Smooth muscle cell (in vitro differentiated cells): ENCODE results near the gene SCN4B. TPM values are rescaled to one million over a fixed set of nuclear protein-coding genes. Genes with fewer than 3 reads are reported as not detected.

Experiments used
- DNase-seq: peaks from one replicate; lab custom pipeline; 2025; ENCODE audit not compliant: unreplicated experiment; lab: John Stamatoyannopoulos, UW
- H2AFZ ChIP-seq: fragments of 200-600 bp; sonication (generic); 2 replicates; pipeline ENCODE4 v1.6.0; 2016; ENCODE audit warnings: antibody characterized with exemption, low read depth, mild to moderate bottlenecking
- H3F3A ChIP-seq: fragments of 200-600 bp; sonication (generic); 2 replicates; pipeline ENCODE4 v1.6.0; 2017; ENCODE audit warnings: antibody characterized with exemption, low read depth
- H3K27ac ChIP-seq: fragments of 200-600 bp; sonication (generic); 2 replicates; pipeline ENCODE4 v1.5.1; 2016; ENCODE audit warnings: low read depth, mild to moderate bottlenecking
- H3K27me3 ChIP-seq: fragments of 200-600 bp; sonication (generic); 2 replicates; pipeline ENCODE4 v1.6.1; 2016; ENCODE audit warnings: low read depth, mild to moderate bottlenecking
- H3K36me3 ChIP-seq: fragments of 200-600 bp; sonication (generic); 2 replicates; pipeline ENCODE4 v1.5.1; 2016; ENCODE audit warnings: low read depth
- H3K4me1 ChIP-seq: fragments of 200-600 bp; sonication (generic); 2 replicates; pipeline ENCODE4 v1.5.1; 2016; ENCODE audit warnings: low read depth
- H3K4me2 ChIP-seq: fragments of 200-600 bp; sonication (generic); 2 replicates; pipeline ENCODE4 v1.6.0; 2016; ENCODE audit warnings: mild to moderate bottlenecking
- H3K4me3 ChIP-seq: fragments of 200-600 bp; sonication (generic); 2 replicates; pipeline ENCODE4 v1.5.1; 2016; ENCODE audit warnings: mild to moderate bottlenecking
- H3K79me2 ChIP-seq: fragments of 200-600 bp; sonication (generic); 2 replicates; pipeline ENCODE4 v1.6.0; 2016; ENCODE audit warnings: low read depth, mild to moderate bottlenecking
- H3K9ac ChIP-seq: fragments of 200-600 bp; sonication (generic); 2 replicates; pipeline ENCODE4 v1.6.0; 2016; ENCODE audit warnings: low read depth
- H3K9me3 ChIP-seq: fragments of 200-600 bp; sonication (generic); replicated peaks from 2 replicates; pipeline ENCODE4 v1.5.1; 2016; ENCODE audit warnings: low read depth
- H4K20me1 ChIP-seq: fragments of 200-600 bp; sonication (generic); 2 replicates; pipeline ENCODE4 v1.6.0; 2016; ENCODE audit warnings: low read depth
- WGBS: methylation state at CpG from one replicate; pipeline ENCODE4 v1.1.7; 2016; ENCODE audit warnings: low lambda C conversion rate; 5-methylcytosine and 5-hydroxymethylcytosine counted together
- polyA plus RNA-seq: library from polyadenylated mRNA; unstranded; fragments of >200 nt; fragmentation: Nextera tagmentation; extraction: Ambion mirVana; gene quantifications from 2 replicates; pipeline ENCODE4 v1.2.1, GENCODE V29; 2016
- total RNA-seq: library from RNA; depleted of rRNA; stranded (reverse); fragments of >200 nt; gene quantifications from 2 replicates; pipeline ENCODE4 v1.2.3, GENCODE V29; 2014
- TF ChIP-seq, protein P1 (sequence below): fragments of 200-600 bp; sonication (generic); IDR thresholded peaks from 2 replicates; pipeline ENCODE4 v1.5.1; 2017; ENCODE audit warnings: borderline replicate concordance, mild to moderate bottlenecking, antibody characterized with exemption; ENCODE audit not compliant: insufficient read depth, poor library complexity, severe bottlenecking

SCN4B gene
- total and polyA plus RNA-seq, 2 experiments from 2014 or later: not detected

DNA sequence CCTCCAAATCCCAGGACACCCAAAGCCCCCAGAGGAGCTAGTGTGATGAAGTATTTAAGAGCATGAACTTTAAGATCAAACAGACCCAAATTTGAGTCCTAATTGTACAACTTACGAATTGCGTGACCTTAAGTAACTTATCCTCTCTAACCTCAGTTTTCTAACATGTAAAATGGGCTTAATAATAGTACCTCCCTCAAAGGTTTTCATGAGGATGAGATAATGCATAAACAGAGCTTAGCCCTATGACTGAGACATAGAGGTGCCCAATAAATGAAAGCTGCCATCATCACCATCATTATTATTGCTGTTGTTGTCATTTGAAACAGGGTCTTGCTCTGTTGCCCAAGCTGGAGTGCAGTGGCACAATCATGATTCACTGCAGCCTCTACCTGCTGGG lies 14.6 kb upstream of the SCN4B start:
- Histone ChIP-seq H3K9ac (no peak overlapping the region), H2AFZ (no peak overlapping the region), H3K79me2 (no peaks in the 10 kb centered on the region), H3K4me3 (no peak overlapping the region), H3F3A (no peaks in the 10 kb centered on the region), H3K4me2 (no peak overlapping the region), H4K20me1 (no peaks in the 10 kb centered on the region), H3K4me1 (no peaks in the 10 kb centered on the region), H3K9me3 (no peaks in the 10 kb centered on the region), H3K27me3 (peaks cover 74% of the 10 kb centered on the region), H3K27ac (no peak overlapping the region), H3K36me3 (no peaks in the 10 kb centered on the region)
- no peak for DNase-seq
- TF ChIP-seq, protein P1, sequence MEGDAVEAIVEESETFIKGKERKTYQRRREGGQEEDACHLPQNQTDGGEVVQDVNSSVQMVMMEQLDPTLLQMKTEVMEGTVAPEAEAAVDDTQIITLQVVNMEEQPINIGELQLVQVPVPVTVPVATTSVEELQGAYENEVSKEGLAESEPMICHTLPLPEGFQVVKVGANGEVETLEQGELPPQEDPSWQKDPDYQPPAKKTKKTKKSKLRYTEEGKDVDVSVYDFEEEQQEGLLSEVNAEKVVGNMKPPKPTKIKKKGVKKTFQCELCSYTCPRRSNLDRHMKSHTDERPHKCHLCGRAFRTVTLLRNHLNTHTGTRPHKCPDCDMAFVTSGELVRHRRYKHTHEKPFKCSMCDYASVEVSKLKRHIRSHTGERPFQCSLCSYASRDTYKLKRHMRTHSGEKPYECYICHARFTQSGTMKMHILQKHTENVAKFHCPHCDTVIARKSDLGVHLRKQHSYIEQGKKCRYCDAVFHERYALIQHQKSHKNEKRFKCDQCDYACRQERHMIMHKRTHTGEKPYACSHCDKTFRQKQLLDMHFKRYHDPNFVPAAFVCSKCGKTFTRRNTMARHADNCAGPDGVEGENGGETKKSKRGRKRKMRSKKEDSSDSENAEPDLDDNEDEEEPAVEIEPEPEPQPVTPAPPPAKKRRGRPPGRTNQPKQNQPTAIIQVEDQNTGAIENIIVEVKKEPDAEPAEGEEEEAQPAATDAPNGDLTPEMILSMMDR: no peak
- 93% methylated on average over 2 of the region's 2 CpGs for WGBS

DNA sequence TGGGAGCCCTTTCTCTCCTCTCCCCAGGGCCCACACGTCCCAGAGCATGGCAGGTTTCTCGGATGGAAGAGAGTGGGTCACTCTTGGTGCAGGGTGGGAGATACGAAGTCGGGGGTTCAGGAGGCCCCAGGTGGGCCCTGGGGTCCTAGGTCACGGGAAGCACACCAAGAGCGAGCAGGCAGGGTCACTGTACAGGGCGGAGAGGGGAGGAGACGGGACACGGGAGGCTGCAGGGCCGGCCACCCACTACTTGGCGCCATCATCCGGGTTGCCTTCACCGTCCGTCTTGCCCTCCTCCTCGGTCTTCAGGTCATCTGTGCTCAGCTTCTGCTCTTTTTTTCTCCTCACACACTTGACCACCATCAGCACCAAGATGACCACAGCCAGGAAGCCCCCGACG lies 14.0 kb upstream of the SCN4B start:
- Histone ChIP-seq H3K27ac (no peak overlapping the region), H2AFZ (no peak overlapping the region), H3F3A (no peaks in the 10 kb centered on the region), H3K79me2 (no peaks in the 10 kb centered on the region), H3K9ac (no peak overlapping the region), H3K4me1 (no peaks in the 10 kb centered on the region), H3K9me3 (no peaks in the 10 kb centered on the region), H4K20me1 (no peaks in the 10 kb centered on the region), H3K4me2 (no peak overlapping the region), H3K36me3 (no peaks in the 10 kb centered on the region), H3K4me3 (no peak overlapping the region), H3K27me3 (peaks cover 79% of the 10 kb centered on the region)
- WGBS: 90% methylated on average over 17 of the region's 17 CpGs
- TF ChIP-seq, protein P1: no peak
- no peak for DNase-seq

DNA sequence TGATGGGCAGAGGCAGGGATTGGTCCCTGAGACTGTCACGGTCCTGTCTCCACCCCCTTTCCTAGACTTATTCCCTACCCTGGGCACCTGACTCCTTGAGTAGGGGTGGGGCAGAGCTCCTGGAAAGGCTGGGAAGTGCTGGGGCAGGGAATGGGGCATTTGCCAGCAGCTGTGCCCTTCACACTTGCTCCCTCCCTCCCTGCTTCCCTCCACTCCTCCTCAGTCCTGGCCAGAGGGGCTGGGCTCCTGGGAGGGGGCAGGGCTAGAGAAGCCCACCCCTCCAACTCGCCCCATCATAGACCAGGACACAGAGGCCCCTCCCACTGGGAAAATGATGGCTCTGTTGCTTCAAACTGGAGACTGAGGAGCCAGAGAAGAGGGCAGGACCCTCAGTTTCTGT lies 12.3 kb upstream of the SCN4B start:
- peaks cover 78% of the 10 kb centered on the region for H3K27me3 ChIP-seq
- H3K27ac ChIP-seq: no peak overlapping the region
- no peaks in the 10 kb centered on the region for H3K36me3 ChIP-seq
- H3K9ac ChIP-seq: no peak overlapping the region
- no peaks in the 10 kb centered on the region for H3F3A ChIP-seq
- TF ChIP-seq, protein P1: no peak
- no peaks in the 10 kb centered on the region for H3K4me1 ChIP-seq
- DNase-seq: no peak
- H4K20me1 ChIP-seq: no peaks in the 10 kb centered on the region
- no peaks in the 10 kb centered on the region for H3K9me3 ChIP-seq
- WGBS: 75% methylated on average over 2 of the region's 2 CpGs
- no peak overlapping the region for H3K4me3 ChIP-seq
- no peak overlapping the region for H2AFZ ChIP-seq
- no peaks in the 10 kb centered on the region for H3K79me2 ChIP-seq
- H3K4me2 ChIP-seq: no peak overlapping the region

DNA sequence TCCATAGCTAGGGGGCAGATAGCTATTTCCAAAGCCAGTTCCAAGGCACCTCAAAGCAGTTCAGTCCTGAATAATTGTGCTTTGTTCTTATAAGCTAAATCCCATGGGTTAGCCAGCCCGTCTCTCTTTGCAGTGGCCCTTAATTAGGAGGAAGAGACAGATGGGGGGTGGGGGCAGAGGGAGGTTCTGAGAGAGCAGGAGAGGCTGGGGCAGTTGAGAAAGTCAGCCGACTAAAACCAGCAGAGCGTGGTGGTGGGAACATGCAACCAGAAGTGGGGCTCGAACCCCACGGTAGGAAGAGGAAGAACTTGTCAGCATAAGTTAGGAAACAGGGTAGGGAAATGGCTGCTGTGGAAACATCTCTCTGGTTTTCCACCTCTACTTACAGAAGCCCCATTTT lies 10.9 kb upstream of the SCN4B start:
- no peak overlapping the region for H3K4me3 ChIP-seq
- no peak overlapping the region for H2AFZ ChIP-seq
- no peaks in the 10 kb centered on the region for H3K36me3 ChIP-seq
- no peak overlapping the region for H3K4me2 ChIP-seq
- 77% methylated on average over 5 of the region's 5 CpGs for WGBS
- TF ChIP-seq, protein P1: no peak
- H4K20me1 ChIP-seq: no peaks in the 10 kb centered on the region
- no peak overlapping the region for H3K9ac ChIP-seq
- H3K27me3 ChIP-seq: peaks cover 78% of the 10 kb centered on the region
- H3F3A ChIP-seq: no peaks in the 10 kb centered on the region
- no peak overlapping the region for H3K27ac ChIP-seq
- no peaks in the 10 kb centered on the region for H3K4me1 ChIP-seq
- no peak for DNase-seq
- H3K9me3 ChIP-seq: no peaks in the 10 kb centered on the region
- no peaks in the 10 kb centered on the region for H3K79me2 ChIP-seq
